Activated CD4-positive, alpha-beta T cell treated with anti-CD3 and anti-CD28 coated beads, Interleukin-2, amount 50 U/mL, for 24 hours (primary cell): ENCODE results near the gene ACBD5.

Source experiments
- DNase-seq, 2 donors: peaks; one replicate each; pipeline ENCODE4 v3.0.0-alpha.2; 2020; ENCODE audit warnings: low read depth in 1 of 2, low spot score in 1 of 2

Gene ACBD5

GRCh38 chr10:27153845-27154193 is 86.8 kb downstream of the ACBD5 start:
- no peak for DNase-seq

GRCh38 chr10:27153329-27153728 is 87.3 kb downstream of the ACBD5 start:
- DNase-seq: no peak

- DNase-seq: no peak
These were observed 87.9 kb downstream of the ACBD5 start for GRCh38 chr10:27152687-27153086.

- no peak for DNase-seq
These were observed 90.3 kb downstream of the ACBD5 start for GRCh38 chr10:27150261-27150660.

- DNase-seq: no peak
These were observed 92.9 kb downstream of the ACBD5 start for GRCh38 chr10:27147701-27148100.

- DNase-seq: no peak
These were observed 94.7 kb downstream of the ACBD5 start for GRCh38 chr10:27145937-27146336.
